NCI-H187 (cell line): ENCODE measurements around the gene TBX6.

Experiments used
- DNase-seq, 2 experiments: peaks; one replicate each; lab custom pipeline; 2025; lab: John Stamatoyannopoulos, UW

TBX6 gene

DNA sequence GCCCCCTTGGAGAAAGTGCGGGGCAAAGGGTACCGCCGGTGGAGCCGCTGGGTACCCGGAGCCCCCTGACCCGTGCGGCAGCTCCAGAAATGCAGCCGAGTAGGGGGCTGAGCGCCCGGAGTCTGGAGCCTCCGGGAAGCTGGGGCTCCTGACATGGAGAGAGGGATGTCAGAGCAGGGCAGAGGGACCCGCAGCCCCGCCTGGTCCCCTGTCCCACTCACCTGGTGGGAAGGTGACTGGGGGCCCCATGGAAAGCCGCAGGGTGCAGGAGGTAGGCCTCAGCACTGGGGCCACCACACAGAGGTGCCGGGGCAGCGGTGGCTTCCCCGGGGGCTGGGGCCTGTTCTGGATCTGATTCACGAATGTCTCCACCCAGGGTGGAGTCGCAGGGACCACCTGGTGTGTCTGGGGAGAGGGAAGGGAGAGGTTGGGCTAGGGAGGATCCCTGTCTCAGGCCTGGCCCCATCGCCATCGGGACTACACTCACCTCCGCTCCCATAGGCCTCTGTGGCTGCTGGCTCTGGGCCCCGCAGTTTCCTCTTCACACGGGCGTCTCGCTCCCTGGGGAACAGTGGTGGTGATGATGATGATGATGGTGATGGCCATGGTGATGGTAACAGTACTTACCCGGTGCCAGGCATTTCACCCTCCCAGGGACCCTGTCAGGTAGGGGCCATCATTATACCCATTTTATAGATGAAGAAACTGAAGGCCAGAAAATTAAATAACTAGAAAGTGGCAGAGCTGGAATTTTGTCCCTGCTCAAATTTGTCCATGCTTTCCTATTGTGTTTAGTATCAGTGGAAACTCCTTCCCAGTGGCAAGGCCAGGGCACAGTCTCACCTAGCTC, 5.2 kb downstream of the TBX6 start:
- DNase-seq: no peak

DNA sequence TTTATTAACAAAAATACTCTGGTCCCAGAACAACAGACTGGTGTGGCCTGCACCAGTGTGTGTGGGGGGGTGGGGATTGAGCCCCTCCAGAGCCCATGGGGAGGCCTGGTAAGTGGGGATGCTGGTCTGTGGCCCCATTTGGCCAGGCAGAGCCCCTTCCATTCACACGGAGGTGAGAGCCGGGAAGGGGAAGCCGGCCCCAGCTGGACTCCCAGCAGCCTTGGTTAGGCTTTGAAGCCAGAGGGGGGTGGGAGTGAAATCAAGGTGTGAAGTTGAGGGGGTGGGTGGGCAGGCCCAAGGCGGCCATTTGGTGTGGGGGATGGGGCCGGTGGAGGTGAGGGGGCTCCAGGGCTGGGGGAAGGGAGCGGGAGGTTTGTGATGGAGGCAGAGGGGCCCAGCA, 5.9 kb downstream of the TBX6 start:
- no peak for DNase-seq

DNA sequence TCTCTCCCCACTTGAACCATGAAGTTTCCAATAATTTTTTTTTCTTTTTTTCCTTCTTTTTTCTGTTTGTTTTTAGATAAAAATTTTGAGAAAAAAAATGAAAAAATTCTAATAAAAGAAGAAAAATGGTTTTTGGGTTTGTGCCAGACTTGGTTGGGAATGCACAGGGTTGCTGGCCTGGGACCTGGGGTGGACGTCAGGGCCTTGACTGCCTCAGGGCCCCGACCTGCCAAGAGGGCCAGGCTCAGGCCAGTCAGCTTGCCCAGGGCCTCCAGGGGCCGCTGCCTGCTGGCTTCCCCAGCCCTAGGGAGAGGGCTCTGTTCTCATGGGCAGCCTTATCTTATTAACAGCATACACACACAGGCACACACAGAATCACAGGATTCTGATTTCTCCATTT, 6.5 kb downstream of the TBX6 start:
- DNase-seq: no peak

DNA sequence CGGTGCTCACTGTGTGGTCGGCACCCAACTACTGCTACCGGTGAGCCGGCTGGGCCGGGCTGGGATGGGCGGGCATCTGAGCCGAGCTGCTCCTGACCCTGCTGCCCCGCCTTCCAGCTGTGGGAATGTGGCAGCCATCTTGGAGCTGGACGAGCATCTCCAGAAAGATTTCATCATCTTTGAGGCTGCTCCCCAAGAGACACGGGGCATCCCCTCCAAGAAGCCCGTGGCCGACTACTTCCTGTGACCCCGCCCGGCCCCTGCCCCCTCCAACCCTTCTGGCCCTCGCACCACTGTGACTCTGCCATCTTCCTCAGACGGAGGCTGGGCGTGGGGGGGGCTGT, 6.9 kb downstream of the TBX6 start:
- DNase-seq: no peak

GRCh38 chr16:30084096-30084815, 7.5 kb downstream of the TBX6 start:
- DNase-seq: no peak

DNA sequence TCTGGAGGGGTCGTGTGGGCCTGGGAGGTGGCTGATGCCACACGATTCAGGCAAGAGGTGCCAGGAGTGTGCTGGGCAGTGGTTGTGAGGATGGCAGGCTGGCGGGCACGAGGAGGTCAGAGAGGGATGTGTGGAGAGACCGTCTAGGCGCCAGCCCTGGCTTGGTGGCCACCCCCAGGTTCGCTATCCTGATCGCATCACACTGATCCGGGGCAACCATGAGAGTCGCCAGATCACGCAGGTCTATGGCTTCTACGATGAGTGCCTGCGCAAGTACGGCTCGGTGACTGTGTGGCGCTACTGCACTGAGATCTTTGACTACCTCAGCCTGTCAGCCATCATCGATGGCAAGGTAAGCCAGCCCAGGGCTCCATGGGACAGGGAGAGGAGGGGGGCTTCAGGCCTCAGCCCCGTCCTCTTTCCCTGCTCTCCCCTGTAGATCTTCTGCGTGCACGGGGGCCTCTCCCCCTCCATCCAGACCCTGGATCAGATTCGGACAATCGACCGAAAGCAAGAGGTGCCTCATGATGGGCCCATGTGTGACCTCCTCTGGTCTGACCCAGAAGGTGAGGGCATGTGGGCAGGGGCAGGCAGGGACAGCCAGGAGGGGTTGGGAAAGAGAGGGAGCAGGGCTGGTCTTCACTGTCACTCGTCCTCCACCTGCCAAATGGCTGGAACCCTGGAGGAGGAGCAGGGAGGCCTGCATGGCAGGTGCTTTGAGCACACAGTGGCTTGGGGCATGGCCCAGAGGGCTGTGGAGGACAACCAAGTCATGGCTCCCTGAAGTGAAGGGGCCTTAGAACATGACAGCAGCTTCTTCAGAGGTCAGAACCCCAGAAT, 8.3 kb downstream of the TBX6 start:
- no peak for DNase-seq

- no peak for DNase-seq
Observed at GRCh38 chr16:30082545-30083090, 9.1 kb downstream of the TBX6 start.

DNA sequence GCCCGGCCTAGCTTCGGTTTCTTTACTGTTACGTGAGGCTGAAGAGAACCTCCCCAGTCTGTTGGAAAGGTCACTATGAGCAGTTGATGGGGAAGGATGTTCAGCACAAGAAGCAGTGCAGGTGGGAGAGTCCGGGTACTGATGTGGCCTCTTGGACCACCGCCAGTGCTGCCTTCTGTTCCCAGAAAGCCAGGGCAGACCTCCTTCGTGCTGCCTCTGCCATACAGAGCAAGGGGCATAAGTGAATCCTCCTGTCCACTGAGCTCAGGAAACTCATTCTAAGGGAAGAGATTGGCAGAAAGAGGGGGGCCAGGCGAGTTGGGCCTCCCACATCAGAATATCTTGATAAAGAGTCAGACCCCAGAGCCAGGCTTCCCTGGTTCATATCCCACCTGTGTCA, 12.2 kb downstream of the TBX6 start:
- DNase-seq: no peak

DNA sequence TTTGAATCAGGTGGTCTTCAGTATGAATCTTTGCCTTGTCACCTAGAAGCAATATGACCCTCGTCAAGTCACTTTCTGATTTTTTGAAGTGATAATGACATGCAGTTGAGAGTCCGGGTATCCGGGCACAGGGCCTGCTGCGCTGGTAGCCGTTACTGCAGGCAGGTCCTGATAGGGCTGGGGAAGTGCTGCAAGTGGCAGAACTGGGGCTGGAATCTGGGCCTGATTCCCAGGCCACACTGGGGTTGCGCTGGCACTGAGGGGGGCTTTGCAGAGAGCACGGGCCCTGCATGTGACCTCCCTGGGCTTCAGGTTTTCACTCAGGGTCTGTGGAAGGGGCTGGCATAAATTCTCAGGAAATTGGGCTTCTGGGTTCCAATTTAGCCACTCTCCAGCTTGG, 13.0 kb downstream of the TBX6 start:
- DNase-seq: no peak

GRCh38 chr16:30077656-30078055, 14.1 kb downstream of the TBX6 start:
- DNase-seq: no peak

DNA sequence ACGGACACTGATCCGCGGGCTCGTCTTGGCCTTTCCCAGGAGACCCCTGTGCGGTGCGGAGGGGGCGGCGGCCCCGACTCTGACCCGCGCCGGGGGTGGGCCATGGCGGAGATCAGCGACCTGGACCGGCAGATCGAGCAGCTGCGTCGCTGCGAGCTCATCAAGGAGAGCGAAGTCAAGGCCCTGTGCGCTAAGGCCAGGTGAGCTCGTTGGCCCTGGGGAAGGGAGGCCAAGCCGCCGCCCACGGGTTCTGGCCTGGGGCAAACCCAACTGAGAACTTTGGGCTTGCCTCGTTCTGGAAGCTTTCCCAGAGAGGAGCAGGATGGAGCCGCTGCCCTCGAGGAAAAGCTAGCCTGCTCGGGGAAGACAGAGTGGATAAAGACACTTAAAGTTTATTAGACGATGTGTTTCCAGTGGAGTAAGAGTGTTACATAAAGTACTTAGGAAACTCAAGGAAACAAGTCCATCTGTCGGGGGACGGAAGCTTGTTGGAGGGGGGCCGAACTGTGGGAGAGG, 15.4 kb downstream of the TBX6 start:
- no peak for DNase-seq

DNA sequence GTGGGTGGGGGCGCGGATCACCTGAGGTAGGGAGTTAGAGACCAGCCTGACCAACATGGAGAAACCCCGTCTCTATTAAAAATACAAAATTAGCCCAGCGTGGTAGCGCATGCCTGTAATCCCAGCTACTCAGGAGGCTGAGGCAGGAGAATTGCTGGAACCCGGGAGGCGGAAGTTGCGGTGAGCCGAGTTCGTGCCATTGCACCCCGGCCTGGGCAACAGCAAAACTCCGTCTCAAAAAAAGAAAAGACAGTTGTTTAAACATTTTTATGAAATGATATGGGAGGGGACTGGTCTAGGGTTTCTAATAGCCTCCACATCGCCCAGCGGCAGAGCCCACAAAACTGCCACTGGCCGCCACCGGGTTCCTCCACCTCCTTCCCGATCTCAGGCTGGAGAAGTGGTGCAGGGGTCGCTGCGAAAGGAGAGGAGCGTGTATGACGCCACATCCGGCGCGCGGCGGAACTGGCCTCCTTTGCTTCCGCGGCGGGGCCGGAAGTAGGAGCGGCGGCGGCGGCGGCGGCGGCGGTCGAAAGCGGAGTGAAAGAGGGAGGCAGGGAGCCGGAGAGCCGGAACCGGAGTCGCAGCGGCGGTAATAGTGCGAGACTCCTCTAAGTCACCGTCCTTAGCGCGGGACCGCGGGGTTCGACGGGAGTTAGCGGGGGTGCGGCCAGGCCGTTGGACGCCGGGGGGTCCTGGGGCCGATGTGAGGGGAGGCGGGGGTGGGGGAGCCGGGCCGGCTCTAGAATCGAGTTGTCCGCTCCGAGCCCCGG, 16.0 kb downstream of the TBX6 start, which contains the start of gene PPP4C:
PPP4C (plus strand) TSS at position 492 of the 773 bp plus-strand sequence. CDS start 384 bp downstream, outside the sequence.
- DNase-seq: peak; percentile 20 to 26

DNA sequence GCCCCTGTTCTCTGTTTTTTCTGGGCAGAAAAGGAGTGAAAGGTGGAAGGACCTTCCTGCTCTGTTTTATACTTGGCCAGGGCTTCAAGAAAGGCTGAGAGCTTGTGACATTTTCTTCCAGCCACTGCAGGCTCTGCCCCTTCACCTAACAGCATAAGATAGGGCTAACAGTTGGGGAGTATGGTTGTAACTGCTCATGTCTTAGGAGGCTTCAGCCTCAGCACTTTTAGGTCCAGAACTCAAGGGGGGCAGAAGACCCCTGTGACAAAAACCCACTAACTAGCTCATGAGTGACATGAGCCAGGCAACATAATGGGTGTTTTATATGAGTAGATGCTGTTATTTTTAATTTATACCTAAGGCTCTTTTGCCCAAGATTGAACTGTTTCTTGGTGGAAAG, 21.2 kb downstream of the TBX6 start:
- no peak for DNase-seq

- DNase-seq: no peak
Observed at GRCh38 chr16:30069611-30070462, 21.9 kb downstream of the TBX6 start.

- DNase-seq: no peak
Observed at GRCh38 chr16:30068750-30069610, 22.7 kb downstream of the TBX6 start.

DNA sequence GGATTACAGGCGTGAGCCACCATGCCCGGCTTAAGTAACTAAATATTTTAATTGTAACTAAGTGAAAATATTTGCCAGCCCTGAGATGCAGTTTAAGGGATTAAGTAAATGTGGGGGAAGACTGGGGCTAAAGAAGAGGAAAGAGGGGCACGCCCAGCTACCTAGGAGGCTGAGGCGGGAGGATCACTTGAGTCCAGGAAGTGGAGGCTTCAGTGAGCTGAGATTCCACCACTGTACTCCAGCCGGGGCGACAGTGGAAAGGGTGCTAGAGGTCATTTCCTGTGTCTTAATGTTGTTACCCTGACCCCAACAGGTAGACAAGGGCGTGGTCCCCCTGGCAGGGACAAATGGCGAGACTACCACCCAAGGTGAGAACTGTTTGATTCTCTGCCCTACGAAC, 23.4 kb downstream of the TBX6 start:
- no peak for DNase-seq

- DNase-seq: no peak
Observed at GRCh38 chr16:30067584-30067916, 24.2 kb downstream of the TBX6 start.

DNA sequence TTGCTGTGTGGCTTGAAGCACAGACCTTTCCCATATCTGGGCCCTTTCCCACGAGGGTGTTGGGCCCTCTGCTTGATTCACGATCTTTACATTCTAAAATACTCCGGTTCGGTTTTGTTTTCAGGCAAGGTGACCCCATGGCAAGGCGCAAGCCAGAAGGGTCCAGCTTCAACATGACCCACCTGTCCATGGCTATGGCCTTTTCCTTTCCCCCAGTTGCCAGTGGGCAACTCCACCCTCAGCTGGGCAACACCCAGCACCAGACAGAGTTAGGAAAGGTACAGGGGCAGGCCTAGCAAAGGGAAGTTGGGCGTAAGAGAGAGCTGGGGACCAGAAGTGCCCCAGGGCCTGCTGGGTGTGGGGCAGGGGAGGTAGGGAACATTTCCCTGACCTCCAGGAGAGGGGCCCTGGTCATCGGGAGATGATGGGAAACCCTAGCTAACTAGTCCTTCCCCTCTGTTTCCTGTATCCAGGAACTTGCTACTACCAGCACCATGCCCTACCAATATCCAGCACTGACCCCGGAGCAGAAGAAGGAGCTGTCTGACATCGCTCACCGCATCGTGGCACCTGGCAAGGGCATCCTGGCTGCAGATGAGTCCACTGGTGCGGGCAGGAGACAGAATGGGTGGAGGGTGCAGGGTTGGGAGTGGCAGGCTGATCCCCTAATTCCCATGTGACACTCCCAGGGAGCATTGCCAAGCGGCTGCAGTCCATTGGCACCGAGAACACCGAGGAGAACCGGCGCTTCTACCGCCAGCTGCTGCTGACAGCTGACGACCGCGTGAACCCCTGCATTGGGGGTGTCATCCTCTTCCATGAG, 24.8 kb downstream of the TBX6 start:
- no peak for DNase-seq
